GM19438 (cell line): ENCODE results near the gene EIF1AY.
"Not testable (repeated sequence)": the region's sequence is repeated elsewhere in the genome, so short reads cannot be mapped to it uniquely, and the experiment has no call there.

Source experiments
- ATAC-seq: cut with Tn5 transposase; IDR thresholded peaks from one replicate; pipeline ENCODE4 v1.9.1; 2021; ENCODE audit warnings: low read depth; ENCODE audit not compliant: unreplicated experiment

EIF1AY gene, protein sequence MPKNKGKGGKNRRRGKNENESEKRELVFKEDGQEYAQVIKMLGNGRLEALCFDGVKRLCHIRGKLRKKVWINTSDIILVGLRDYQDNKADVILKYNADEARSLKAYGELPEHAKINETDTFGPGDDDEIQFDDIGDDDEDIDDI

GRCh38 chrY:20575531-20576121, at the start of gene EIF1AY:
TSS of gene EIF1AY (plus strand) at chrY:20575776. CDS start at chrY:20575872, 96 bp downstream.
- ATAC-seq: no peak

DNA sequence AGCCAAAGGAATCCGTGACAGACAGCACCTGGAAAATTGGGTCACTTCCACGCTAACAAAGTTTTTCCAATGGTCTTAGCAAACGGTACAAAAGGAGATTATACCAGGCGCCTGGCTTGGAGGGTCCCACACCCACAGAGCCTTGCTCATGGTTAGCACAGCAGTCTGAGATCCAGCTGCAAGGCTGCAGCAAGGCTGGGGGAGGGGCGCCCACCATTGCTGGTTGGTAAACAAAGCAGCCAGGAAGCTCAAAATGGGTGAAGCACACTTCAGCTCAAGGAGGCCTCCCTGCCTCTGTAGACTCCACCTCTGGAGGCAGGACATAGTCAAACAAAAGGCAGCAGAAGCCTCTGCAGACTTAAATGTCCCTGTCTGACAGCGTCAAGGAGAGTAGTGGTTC, 47.1 kb upstream of the EIF1AY start:
- no peak for ATAC-seq

DNA sequence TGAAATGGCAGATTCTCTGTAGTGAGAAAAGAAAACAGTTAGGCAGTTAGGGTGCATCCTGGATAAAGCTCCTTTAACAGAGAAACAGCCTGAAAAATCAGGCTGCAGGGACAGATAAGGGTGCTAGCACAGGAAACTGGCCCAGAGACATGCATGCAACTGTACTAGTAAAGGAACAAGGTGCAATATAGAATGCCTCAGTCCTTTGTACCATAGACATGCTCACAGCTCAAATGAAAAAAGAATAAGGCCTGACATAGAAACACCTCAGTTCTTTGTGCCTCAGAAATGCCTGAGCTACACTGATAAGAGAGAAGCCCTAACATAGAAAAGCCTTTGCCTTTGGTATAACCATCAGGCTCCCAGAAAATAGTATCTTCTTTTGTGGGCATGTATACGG, 37.4 kb upstream of the EIF1AY start:
- ATAC-seq: no peak

DNA sequence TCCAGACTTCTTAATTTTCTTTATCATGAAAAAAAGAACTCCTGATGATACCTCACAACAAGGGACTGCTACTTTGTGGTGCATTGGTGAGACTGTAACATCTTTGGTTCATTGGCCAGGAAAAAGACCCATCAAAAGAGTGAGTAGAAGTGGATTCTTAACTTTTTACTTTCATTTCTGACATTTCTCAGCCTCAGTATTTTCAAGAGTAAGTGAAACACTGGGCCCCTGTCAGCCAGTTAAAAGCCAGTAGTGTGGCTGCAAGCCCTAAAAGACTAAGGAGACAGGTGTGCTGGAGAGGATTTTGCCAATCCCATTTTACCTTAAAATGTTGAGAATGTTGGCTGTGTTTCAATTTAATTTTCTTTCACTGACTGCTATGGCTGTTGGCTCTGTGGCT, 36.6 kb upstream of the EIF1AY start:
- no peak for ATAC-seq

DNA sequence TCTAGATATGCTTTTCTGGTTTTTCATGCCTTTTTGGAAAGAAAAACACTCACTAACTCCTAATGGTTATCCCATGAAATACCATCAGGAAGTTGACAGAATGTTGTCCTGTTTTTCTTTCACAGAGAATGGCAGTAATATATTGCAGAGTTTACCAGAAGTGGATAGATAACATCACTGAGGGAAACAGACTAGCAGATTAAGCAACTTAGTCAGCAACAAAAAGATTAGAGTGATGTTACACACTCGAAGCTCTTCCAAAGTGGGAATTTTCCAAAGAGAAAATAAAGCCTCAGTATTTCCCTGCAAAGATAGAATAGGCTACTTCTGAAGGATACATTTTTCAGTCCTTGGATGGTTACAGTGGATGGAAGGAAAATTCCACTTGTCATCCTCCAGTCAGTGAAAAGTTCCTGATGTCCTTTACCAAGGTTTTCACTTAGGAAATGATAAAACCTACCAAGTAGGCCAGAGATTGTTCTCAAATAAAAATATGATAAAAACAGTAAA, 31.1 kb upstream of the EIF1AY start:
- ATAC-seq: no peak

DNA sequence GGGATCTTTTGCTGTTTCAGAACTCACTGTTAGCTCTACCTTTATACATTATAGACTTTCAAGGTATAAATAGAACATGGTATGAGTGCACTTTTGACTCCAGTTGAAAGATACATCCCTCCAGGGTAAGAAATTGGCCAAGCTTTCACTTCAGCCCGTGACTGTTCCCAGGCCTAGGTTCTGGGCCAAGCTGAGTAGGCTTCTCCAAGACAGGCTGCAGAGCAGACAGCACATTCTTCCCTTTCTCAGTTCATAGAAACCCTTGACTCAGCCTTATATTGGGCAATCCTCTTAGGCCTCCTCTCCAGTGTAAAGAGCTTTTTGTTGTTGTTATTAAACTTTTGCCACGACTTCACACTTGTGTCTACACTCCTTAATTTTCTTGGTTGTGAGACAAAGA, 29.5 kb upstream of the EIF1AY start:
- no peak for ATAC-seq

GRCh38 chrY:20549289-20549688, 26.3 kb upstream of the EIF1AY start:
- no peak for ATAC-seq

- ATAC-seq: no peak
Observed at GRCh38 chrY:20551840-20552239, 23.7 kb upstream of the EIF1AY start.

DNA sequence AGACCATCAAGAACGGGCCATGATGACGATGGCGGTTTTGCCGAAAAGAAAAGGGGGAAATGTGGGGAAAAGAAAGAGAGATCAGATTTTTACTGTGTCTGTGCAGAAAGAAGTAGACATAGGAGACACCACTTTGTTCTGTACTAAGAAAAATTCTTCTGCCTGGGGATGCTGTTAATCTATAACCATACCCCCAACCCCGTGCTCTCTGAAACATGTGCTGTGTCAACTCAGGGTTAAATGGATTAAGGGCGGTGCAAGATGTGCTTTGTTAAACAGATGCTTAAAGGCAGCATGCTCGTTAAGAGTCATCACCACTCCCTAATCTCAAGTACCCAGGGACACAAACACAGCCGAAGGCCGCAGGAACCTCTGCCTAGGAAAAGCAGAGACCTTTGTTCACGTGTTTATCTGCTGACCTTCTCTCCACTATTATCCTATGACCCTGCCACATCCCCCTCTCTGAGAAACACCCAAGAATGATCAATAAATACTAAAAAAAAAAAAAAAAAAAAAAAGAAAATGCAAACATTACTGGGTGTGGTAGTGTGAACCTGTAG, 22.7 kb upstream of the EIF1AY start:
- ATAC-seq: not testable (repeated sequence)

DNA sequence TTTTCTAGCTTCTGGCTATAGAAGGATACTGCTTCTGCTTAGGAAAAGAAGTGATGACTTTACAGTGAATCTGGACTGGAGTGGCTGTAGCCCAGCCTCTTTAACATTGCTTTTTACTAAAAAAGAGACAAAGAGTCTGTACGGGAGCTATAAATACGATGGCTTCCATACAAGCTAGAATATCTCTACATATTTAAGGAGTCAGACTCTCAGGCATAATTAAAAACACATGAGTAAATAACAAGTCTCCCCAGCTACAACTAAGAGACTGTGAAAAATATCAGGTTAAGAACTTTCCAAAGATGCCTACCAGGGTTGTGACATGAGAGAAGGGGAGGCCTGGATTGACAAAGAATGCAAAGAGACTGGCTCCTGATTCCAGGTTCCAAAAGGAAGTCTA, 19.8 kb upstream of the EIF1AY start:
- ATAC-seq: no peak

DNA sequence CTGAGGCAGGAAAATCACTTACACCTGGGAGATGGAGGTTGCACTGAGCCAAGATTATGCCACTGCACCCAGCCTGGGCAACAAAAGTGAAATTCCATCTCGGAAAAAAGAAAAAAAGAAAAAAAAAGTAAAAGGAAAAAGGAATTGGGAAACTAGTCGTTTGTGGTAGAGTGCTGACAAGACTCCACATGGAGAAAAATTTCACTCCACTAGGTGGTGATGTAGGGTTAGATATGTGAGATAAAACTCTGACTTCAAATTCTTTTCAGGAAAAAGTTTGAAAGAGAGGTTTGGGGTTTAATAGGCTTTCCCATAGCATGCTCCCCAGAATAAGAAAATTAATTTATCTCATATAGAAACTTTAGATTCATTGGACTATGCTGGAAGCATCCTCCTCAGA, 16.9 kb upstream of the EIF1AY start:
- no peak for ATAC-seq

DNA sequence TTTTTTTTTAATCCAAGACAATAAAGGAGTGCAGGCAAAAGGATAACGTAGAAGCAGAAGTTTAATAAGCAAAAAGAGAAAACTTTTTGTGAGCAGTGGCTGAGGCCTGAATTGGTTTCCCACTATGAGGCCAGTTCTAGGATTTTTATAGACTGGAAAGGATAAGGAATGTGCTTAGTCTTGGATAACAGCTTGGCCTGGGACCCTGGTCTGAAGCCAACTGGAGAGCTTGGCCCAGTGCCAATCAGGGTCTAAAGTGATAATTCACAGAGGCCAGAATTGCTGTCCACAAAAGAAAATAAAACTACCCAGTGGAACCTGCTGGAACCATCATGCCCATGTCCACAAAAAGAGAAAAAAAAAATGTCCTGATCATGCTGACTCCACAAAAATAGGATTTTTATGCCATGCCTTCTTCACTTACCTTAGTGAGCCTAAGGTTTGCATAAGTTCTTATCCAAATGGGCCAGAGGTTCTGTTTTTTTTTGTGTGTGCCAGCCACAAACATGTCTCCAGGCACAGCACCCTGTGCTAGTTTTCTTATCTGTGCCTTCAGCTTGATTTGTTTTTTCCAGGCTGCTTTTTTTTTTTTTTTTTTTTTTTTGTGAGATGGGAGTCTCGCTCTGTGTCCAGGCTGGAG, 15.6 kb upstream of the EIF1AY start:
- no peak for ATAC-seq

DNA sequence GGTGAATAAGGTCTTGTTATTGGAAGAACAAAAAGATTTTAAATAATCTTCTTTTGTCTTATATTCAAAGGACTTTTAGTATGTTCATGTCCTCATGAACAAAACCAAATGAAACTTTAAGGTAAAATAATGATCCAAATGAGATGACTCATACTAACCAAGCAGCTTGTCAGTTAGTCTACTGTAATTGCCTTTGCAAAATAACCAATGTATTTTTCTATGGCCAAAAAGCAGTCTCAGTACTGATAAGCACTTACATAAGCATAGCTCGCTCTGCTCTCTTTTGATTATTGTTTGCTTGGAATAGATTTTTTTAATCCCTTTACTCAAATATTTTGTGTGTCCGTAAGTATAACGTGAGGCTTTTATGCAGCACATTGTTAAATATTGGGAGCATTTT, 4.3 kb upstream of the EIF1AY start:
- ATAC-seq: no peak

- no peak for ATAC-seq
Observed at GRCh38 chrY:20576506-20576905, 930 bp downstream of the EIF1AY start.

GRCh38 chrY:20578206-20578605, 2.6 kb downstream of the EIF1AY start:
- no peak for ATAC-seq

- ATAC-seq: no peak
Observed at GRCh38 chrY:20581687-20582086, 6.1 kb downstream of the EIF1AY start.

DNA sequence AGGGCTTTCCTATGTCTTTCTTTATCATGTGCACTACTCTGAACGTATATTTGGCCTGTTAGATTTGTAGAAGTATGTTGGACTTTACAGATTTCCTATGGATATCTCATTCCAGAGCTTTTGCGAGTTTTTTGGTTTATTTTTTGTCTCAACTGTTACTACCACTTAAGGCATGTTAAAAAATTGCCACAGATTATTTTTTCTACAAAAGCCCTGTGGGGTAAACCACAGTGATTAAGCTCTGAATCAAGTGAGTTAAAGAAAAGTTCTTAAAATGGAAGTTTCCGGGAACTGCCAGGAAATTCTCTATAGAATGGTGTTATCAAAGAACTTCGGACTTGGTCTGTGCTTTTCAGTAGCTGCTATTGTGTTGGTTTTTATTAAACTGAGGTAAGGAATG, 10.6 kb downstream of the EIF1AY start:
- ATAC-seq: no peak
